GM12891 (cell line): ENCODE results near the gene NKD1.

Experiments
- POLR2A ChIP-seq: IDR thresholded peaks from 2 replicates; pipeline ENCODE4 v1.6.1; 2011; ENCODE audit warnings: low read depth, low read length, control low read depth
- POLR2AphosphoS5 ChIP-seq: IDR thresholded peaks from 2 replicates; pipeline ENCODE4 v1.6.1; 2011; ENCODE audit warnings: low read depth, low read length, control low read depth

GRCh38 chr16:50578137-50578536 lies 29.9 kb downstream of the NKD1 start:
- no peak for TF ChIP-seq POLR2A
- no peak for TF ChIP-seq POLR2AphosphoS5
